Measurements from ENCODE around the gene ABHD10.

Gene ABHD10

DNA sequence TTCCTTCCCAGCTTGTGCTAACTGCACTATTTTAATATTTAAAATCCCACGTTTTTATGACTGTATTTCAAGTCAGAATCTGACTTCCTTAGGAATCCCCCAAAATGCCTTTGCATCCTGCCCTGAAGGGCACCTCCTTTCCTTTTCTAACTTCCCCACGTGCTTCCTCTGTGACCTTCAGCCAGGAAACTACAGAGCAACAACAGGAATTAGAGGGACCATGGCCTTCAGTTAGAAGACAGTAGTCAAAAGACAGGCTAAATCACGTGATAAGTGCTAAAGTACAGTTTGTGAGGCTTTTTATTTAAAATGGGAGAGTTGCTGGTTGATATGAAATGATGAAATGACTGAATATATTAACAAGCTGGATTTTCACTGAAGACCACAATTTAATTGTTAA lies 11.8 kb upstream of the ABHD10 start:
- no peak for DNase-seq

DNA sequence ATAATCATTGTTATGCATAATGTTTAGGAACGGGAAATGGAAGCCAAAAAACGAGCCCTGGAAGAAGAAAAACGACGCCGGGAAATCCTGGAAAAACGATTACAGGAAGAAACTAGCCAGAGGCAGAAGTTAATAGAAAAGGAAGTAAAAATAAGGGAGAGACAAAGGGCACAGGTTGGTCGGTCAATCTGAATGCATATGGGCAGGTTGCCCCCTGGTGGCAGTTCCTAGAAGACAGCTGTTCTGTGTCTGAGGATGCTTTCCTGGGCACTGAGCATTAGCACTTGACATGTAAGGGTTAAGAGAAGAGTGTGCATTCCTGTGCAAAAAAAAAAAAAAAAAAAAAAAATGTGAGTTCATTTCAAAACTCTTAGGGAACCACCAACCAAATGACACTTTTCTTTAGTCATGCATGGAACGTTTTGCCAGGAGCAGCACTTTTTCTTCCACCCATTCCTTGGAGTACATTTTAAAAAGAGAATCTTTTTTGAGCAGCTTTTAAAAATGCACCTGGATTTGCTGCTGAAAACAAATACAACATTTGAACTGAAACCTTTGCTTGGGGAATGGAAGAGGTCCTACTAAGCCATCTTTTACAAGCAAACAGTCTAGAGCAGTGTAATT lies 11.1 kb upstream of the ABHD10 start:
- DNase-seq: peak; percentile 87

DNA sequence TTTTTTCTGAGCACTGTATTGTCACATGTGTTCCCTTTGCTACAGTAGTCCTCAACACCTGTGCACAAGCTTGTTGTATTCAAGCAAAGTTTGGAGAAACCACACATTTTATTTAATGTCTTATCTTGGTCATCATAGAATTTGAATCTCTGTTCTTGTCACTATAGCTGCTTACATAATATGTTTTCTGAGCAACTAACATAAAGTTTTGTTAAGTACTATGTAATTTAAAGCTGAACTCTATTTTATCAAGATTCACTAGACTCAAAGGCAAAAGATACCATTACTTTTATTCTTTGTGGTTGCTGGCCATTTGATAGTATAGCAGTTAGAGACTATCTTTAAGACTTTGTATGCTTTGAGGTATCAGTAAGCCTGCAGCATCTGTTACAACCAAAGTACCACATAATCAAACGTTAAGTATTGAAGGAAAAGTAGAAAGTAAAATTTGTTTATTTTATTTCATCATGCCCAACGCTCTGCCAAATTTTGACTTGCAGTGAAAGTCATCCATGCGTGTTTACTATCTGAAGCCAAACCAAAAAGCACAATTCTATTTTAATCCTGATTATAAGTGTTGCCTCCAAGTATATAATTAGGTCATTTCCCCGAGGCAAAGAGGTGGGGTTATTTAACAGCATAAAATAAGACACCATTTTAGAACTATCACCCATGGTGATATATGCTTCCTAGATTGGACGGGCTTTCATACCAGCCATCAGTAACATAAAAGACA lies 10.3 kb upstream of the ABHD10 start:
- no peak for DNase-seq

DNA sequence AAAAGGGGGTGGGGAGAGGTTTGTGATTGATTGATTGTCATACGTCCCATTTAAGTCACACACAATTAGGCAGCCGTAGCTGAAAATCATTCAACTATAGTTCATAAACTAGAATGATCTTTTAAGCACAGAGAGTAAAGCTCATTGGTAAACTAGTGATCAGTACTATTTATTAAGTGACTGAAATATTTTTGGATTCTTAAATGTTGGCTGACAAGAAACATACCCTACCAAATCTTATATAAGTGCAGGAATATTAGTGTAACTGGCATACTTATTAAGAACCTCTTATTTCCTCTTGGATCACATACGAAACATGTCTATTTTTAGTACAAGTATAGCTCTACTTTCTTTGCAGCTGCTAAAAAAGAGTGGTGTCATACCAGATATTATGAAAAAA lies 8.4 kb upstream of the ABHD10 start:
- DNase-seq: no peak

DNA sequence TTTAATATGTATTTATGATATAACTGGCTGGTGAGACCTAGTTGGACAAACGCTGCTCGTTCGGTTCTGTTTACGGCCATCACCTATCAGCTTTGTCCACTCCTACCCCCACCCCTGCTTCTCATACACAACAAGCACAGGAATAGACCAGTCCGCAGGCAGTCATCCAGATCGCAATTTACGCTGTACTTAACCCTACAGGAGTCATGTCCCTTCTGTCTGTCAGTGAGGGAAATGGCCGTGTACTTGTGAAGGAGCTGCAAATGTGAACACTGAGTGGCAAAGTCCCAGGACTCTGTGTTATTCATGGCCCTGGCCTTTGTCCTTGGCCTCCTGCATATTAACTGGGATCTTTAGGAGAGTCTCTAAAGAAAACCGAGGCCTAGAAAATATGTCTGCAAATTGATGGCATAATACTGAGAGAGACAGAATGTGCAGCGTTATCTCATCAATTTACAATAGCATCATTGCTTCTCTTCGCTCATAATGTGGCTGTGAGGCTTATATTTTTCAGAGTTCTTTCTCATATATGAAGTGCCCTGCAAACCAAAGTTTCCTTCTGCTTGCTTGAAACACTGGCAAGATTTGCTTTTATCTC lies 7.2 kb upstream of the ABHD10 start:
- DNase-seq: peak; percentile 10

DNA sequence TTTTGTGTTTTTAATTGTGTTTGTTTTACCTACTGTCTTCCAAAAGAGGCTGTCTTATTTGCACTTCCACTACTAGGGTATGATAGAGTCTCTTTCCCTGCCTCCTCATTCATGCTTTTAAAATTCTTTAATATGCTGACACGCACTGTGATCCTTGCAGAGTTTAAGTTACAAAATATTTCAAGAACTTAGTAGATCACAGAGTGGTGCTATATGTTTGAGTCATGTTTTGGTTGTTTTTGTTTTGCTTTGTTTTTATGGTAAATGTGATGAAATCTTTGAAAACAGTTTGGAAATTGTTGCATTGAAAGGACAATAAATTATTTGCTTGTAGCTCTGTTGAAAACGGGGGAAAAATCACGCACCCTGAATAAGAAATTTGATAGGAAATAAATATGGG lies 5.9 kb upstream of the ABHD10 start:
- DNase-seq: no peak

DNA sequence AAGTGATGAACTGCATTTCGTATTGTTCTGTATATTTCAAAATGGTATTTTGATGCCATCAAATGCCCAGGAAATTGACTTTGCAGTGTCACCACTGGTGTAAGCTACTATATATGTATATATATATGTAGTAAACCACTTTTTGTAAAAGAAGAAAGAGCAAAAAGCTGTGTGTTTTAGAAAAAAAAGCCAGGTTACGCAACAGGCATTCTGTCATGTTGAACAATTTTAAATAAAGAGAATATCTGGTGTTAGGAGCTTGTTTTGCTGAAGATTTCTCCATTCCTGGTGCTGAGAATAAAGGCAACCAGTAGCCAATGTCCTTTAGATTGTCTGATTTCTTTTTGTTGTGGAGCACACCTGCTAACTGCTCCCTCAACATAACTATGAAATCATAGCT lies 3.7 kb upstream of the ABHD10 start:
- no peak for DNase-seq

DNA sequence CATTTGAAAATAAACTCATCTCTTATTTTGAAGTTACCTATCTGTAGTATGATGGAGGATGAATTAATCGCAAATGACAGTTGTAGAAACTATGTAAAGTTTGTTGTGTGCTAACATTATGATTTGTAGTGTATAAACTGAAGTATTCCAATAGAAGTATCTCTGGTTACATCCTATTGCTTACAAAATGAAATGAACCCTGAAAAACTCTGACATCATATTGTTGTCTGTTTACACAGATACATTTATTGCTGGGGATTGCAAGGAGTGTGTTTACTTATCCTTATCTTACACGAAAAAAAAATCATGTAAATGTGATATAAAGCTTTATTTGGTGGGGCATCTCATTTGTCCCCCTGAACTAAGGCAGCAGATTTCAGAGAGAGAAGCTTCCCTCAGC lies 2.6 kb upstream of the ABHD10 start:
- DNase-seq: no peak

DNA sequence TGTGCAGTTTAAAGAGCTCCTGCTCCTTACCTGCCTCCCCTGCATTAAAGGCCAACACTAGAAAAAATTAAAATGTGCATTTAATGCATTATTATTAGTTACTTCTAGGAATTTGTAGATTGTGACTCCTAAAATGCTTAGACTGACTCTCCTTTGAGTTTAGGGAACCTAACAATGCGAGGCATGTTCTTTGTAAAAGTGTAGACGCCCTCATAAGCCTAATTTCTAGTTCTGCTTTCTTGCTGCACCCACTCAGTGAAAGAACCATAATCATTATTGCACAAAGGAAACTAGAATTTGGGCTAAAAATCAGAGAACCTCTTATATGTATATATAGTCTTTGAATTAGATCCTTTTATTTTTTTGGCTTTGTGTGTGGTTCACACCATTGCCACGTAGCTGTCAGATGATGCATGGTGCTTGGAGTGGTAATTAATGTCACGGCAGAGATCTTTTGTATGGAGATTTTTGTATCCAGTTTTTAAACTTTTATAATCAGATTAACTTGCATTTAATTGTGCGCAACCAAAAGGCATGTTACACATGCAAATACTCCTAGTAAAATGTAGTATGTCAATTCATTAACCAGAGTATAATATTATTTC lies 710 bp downstream of the ABHD10 start:
- DNase-seq: no peak

DNA sequence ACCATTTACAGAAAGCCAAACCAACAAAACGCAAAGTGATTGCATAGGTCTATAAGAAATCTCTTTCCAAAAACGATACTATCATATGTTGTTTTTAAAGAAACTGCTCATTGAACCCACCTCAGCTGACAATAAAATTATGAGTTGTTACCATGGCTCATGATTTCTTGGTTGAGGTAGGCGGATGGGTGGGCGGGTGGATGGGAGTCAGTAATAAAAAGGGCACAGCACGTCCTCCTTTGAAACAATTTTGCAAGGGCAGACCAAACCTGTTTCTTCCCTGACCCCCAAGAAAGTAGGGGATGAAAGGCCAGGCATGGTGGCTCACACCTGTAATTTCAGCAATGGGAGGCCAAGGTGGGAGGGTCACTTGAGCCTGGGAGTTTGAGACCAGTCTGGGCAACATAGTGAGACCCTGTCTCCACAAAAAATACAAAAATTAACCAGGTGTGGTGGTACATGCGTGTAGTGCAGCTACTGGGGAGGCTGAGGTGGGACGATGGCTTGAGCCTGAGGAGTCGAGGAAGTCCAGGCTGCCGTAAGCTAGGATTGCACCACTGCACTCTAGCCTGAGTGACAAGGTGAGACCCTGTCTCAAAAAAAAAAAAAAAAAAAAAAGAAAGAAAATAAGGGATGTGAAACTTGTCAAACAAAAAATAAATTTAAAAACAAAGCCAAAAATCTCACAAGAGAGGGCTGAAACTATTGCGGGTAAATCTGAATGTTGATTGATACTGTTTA lies 2.1 kb downstream of the ABHD10 start:
- no peak for DNase-seq

DNA sequence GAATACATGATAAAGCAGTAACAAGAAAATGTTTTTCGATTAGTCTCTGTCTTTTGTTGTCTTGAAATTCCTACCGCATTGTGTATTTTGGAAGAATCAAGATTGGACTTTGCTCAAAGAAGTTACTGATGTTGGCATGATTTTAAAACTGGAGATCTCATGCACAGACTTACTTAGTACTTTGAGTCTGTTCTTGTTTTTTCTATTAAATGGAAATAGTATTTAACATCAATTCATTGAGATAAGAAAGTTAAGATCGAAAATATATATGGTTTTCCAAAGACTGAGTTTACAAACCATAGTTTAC lies 2.6 kb downstream of the ABHD10 start:
- DNase-seq: no peak

DNA sequence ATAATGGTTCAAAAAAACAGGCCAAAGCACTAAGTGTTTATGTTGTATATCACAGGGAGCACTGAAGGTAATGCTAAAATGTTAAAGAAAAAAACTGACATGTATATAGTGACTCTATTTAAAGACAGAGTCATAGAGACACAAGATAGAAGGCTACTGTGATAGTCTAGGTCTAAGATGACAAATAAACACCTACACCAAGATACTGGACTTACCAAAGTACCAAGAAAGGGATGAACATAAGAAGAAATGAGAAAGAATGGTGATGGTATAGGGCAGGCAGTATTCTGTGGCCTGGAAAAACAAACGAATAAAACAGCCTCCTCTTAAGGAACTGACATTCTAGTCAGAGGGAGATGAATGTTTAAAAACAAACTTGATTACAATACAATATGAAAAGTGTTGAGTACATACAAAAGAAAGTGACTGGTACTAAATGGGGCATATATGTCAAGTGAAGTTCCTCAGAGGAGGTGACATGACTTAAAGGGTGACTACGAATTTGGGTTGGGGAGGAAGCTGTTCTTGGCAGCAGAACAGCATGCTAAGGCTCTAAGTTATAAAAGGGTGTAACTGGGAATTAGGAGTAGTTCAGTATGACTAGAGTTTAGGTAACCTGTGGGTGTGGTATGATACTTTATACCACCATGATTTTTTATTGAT lies 5.9 kb downstream of the ABHD10 start:
- no peak for DNase-seq

DNA sequence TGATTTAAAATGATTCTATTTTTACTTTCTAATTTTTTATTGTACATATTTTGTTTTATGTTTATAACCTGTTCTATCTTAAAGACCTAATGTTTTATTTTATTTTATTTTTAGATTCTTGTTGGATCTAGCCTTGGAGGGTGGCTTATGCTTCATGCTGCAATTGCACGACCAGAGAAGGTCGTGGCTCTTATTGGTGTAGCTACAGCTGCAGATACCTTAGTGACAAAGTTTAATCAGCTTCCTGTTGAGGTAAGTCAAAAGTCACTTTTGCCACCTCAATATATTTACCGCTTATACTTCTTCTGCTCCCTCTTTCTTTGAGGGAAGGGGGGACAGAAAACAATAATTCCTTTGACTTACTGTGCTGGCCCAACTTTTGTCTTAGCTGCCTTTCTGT lies 8.0 kb downstream of the ABHD10 start:
- no peak for DNase-seq

DNA sequence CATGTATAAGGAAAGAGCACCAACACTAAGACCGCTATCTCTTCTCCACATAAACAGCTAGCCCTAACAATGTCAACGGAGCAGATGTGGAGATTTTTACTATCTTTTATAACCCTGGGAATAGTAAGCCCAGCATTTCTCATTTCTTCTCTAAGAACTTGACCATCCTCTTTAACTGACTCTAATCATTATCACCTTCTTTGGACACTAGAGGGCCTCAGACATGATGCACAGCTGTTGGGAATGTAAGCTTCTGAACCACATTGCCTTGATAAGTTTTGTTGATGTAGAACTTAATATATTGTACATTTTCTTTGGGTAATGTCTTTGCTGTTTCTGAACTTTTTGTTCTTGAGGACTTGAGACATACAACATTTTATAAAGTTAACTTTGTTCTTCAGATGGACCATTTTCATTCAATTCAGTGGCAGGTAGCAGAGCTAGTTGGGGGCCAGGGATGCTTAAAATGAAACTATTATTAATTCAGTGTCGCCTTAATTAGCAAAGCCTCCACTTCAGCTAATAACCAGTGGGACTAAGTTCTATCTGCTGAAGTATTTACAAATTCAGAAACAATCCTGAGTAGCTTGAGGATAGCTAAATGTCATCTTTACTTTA lies 10.3 kb downstream of the ABHD10 start:
- peak; percentile 82 for DNase-seq

DNA sequence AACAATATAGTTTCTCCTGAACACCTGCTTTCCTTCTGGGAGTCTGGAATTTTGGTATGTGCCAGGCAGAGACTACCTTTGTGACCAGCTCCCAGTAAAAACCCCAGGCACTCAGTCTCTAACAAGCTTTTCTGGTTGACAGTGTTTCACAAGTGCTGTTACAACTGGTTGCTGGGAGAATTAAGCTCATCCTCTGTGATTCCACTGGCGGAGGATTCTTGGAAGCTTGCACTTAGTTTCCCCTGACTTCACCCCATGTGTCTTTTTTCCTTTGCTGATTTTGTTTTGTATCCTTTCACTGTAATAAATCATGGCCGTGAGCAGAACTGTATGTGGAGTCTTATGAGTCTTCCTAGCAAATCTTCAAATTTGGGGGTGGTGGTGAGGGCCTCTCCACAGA lies 14.2 kb downstream of the ABHD10 start:
- no peak for DNase-seq

DNA sequence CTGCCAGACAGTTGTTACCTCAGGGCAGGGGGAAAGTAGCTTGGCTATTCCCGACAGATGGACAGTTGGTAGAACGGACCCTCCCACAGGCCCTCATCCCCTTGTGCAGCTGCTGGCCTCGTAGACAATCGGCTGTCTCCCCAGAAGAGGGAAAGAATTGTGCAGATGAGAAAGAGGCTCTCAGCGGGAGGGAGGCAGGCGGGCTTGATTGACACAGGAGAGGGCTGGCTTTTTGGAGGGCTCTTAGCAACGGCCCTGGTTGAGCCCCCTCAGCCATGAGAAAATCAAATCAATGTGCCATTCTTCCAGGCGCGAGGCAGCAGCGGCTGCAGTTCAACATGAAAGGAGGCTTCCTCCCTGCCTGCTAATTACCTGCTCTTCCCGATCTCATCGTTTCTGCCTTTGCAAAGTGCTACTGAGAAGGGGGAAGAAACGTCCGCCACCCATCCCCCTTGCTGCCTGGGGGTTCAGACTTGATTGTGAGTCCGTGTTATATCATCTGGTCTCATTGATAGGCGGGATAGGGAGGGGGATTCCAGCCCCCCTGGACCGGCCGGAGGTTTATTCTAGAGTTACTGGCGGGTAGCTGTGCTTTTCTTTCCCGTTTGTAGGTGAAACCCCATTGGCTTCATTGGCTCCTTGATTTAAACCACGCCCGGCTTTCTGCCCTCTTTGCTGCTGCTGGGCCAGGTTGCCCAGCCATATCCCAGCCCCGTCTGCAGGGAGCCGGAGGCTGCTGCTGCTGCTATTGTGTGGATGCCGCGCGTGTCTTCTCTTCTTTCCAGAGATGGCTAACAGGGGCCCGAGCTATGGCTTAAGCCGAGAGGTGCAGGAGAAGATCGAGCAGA lies 20.0 kb downstream of the ABHD10 start, which contains the start of gene TAGLN3:
Gene TAGLN3 (plus strand): TSS at position 287 of the 848 bp plus-strand sequence. CDS start 501 bp downstream, at position 788.
- DNase-seq: peak; percentile 62

DNA sequence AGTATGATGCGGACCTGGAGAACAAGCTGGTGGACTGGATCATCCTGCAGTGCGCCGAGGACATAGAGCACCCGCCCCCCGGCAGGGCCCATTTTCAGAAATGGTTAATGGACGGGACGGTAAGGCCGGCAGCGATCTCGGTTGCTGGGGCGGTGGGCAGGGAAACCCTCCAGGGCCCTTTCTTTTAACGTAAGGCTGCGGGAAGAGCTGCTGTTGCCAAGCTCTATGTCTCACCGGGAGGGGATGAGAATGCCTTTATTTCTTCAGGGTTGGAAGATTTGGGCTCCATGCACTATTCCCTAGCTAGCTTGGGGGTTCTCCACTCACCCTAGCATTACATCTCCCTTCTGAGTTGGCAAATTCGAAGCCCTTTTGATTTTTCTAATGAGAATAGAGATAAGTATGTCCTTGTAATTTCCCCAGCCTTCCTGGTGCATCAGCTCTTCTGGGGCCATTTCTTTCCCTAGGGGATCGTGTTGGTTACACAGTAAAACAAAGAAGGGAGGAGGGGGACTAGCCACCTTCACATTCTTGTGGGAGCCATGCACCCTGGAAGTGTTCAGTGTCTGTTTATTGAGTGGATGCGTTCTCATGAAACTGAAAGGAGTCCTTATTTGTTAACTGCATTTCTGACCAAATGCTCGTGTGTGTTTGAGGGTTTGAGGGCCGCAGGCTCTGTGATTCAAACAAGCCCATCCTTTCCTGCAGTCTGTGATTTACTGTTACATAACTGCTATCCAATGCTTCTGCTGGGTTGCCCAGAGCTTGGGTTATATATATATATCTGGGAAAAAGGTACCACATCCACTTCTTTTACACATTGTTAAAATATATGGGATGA lies 20.9 kb downstream of the ABHD10 start:
- DNase-seq: peak; percentile 30

DNA sequence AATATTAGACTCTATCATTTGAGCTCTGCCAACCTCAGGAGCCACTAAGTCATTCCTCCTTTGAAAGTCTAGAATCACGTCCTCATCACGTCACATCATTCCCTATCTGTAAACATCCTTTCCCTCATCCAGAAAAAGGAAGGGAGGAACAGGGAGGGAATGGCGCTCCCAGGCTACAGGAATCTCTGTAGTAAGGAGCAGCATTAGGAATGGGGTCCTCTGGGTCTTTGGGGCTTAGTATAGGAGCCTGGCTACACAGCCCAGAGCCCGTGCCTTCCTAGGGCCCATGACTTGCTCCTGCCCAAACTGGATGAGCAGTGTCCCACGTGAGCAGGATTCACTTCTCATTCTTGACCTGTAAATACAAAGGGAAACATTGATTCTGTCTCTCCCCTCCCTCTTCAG lies 21.5 kb downstream of the ABHD10 start:
- DNase-seq: no peak

DNA sequence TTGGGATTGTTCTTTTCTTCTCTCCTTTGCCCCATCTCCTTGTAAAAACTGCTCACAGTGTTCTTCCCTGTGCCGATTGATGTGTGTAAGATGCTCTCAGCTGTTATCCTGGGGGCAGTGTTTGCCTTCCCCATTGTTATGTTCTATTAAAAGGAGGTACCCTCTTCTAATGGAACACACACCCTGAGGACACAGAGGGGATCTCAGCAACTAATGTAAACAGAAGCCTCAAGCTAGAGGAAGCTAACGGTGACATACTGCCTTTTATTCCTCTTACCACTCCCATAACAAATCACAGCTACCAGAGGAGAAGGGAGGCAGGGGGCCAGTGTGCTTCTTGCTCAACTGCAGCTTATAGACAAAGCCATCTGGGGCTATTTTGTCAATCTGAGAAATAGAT lies 22.1 kb downstream of the ABHD10 start:
- DNase-seq: no peak

DNA sequence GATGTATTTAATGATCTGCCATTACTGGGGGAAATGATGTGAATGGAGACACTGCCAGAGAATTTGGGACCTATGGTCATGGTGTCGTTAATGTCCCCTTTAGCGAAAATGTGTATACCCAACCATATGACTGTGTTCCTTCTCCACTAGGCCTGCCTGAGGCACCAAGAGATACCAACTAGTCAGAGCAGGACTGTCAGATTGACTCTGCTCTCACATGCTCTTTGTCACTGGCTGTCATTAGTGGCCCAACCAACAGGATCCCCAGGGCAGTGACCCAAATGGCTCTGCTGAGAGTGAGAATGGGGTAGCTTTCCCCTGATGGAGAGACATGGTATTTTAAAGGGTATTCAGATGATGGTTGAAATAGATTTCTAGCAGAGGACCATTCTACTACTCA lies 22.7 kb downstream of the ABHD10 start:
- no peak for DNase-seq

Data from kidney glomerular epithelial cell (primary cell).